Stimulated activated CD4-positive, alpha-beta T cell treated with anti-CD3 and anti-CD28 coated beads, Interleukin-1b, Interleukin-23, amount 100 ng/mL, for 24 hours (primary cell): ENCODE measurements around the gene RBM38.
"Not testable (repeated sequence)": the region's sequence is repeated elsewhere in the genome, so short reads cannot be mapped to it uniquely, and the experiment has no call there.

Source experiments
- DNase-seq, 4 experiments: peaks; one replicate each; pipeline ENCODE4 v3.0.0-alpha.2; 2020; ENCODE audit warnings: low read depth in 4 of 4, low spot score in 1 of 4

Gene RBM38

GRCh38 chr20:57417051-57417689 lies 26.0 kb downstream of the RBM38 start:
- no peak for DNase-seq

GRCh38 chr20:57417830-57418780 lies 26.9 kb downstream of the RBM38 start:
- no peak for DNase-seq

- DNase-seq = not testable (repeated sequence)
These were observed 28.3 kb downstream of the RBM38 start for GRCh38 chr20:57419479-57419878.

- no peak for DNase-seq
These were observed 29.5 kb downstream of the RBM38 start for GRCh38 chr20:57420571-57421252.

- no peak for DNase-seq
These were observed 30.3 kb downstream of the RBM38 start for GRCh38 chr20:57421253-57422220.

GRCh38 chr20:57422254-57422653 lies 31.1 kb downstream of the RBM38 start:
- no peak for DNase-seq

- DNase-seq = no peak
These were observed 34.2 kb downstream of the RBM38 start for GRCh38 chr20:57425150-57426013.

- DNase-seq = no peak
These were observed 35.1 kb downstream of the RBM38 start for GRCh38 chr20:57426271-57426689.

- no peak for DNase-seq
These were observed 35.6 kb downstream of the RBM38 start for GRCh38 chr20:57426831-57427230.

GRCh38 chr20:57428324-57429158 lies 37.3 kb downstream of the RBM38 start:
- DNase-seq = no peak

- DNase-seq = no peak
These were observed 37.9 kb downstream of the RBM38 start for GRCh38 chr20:57429159-57429496.

- no peak for DNase-seq
These were observed 38.5 kb downstream of the RBM38 start for GRCh38 chr20:57429580-57430200.

- DNase-seq = not testable (repeated sequence)
These were observed 39.0 kb downstream of the RBM38 start for GRCh38 chr20:57430201-57430596.

GRCh38 chr20:57431539-57431835 lies 40.3 kb downstream of the RBM38 start:
- DNase-seq = no peak

- no peak for DNase-seq
These were observed 41.3 kb downstream of the RBM38 start for GRCh38 chr20:57432480-57432861.

GRCh38 chr20:57432862-57433491 lies 41.8 kb downstream of the RBM38 start:
- peak; percentile 18 to 59 (median 40) for DNase-seq

GRCh38 chr20:57433657-57434389 lies 42.6 kb downstream of the RBM38 start:
- DNase-seq = no peak

GRCh38 chr20:57434390-57434700 lies 43.1 kb downstream of the RBM38 start:
- no peak for DNase-seq
